Colonic mucosa (tissue), 4 donors: ENCODE measurements around the gene CLASP1. TPM values are rescaled to one million over a fixed set of nuclear protein-coding genes. Genes with fewer than 3 reads are reported as not detected.
"Not testable (repeated sequence)": the region's sequence is repeated elsewhere in the genome, so short reads cannot be mapped to it uniquely, and the experiment has no call there.

Experiments
- DNase-seq: peaks from one replicate; pipeline ENCODE4 v3.0.0-alpha.2; 2020
- H3K27ac ChIP-seq: fragments of 200-600 bp; one replicate; pipeline ENCODE4 v1.8.0; 2021
- H3K27me3 ChIP-seq: fragments of 200-600 bp; one replicate; pipeline ENCODE4 v1.8.0; 2021
- H3K36me3 ChIP-seq: fragments of 200-600 bp; one replicate; pipeline ENCODE4 v1.8.0; 2021
- H3K4me1 ChIP-seq: fragments of 200-600 bp; one replicate; pipeline ENCODE4 v1.8.0; 2021; ENCODE audit warnings: mild to moderate bottlenecking
- H3K4me3 ChIP-seq: fragments of 200-600 bp; one replicate; pipeline ENCODE4 v1.8.0; 2021
- H3K9ac ChIP-seq, 2 donors: one replicate each; pipeline ENCODE4 v1.7.0; 2013; ENCODE audit warnings: control low read depth in 2 of 2, low read depth in 2 of 2, low read length in 2 of 2
- H3K9me3 ChIP-seq: fragments of 200-600 bp; one replicate; pipeline ENCODE4 v1.8.0; 2021
- CTCF ChIP-seq: fragments of 200-600 bp; IDR thresholded peaks from one replicate; pipeline ENCODE4 v1.8.0; 2022; ENCODE audit warnings: antibody characterized with exemption, mild to moderate bottlenecking
- intact Hi-C: fragments of 100-400 bp; cut with DNase I; formaldehyde crosslinking; loops from one replicate; pipeline ENCODE4 v1.14.1; 2022
- total RNA-seq, 2 donors: library from RNA; stranded (reverse); fragmentation: NEBNext Ultra II Directional in 1 of 2; extraction: Animal tissue kit (Norgen Biotek cat#: 25700) in 1 of 2; gene quantifications; one replicate each; pipeline ENCODE4 v1.2.1, GENCODE V29; 2021
- donor health status: healthy.
- donor health status: DM: no; HTN: no; CAD: no.
- donor health status: DM: no; HTN: no; CAD: no.

CLASP1 gene
- total RNA-seq, 2 donors from 2014 or later, result 30.3 to 32.3 TPM

GRCh38 chr2:121319941-121320340 is 329.3 kb downstream of the CLASP1 start:
- Histone ChIP-seq H3K36me3 (no peaks in the 10 kb centered on the region), H3K27ac (no peak overlapping the region), H3K27me3 (no peaks in the 10 kb centered on the region), H3K9ac (no peak overlapping the region), H3K4me1 (no peaks in the 10 kb centered on the region), H3K9me3 (no peaks in the 10 kb centered on the region), H3K4me3 (no peak overlapping the region)
- no peak for DNase-seq
- no peak for TF ChIP-seq CTCF
- intact Hi-C loops, result loop anchor here (10.0 kb wide), 1 partner anchor 215 kb away; no protein-coding TSS in a partner anchor

- Histone ChIP-seq H3K36me3 (no peaks in the 10 kb centered on the region), H3K9me3 (no peaks in the 10 kb centered on the region), H3K27me3 (no peaks in the 10 kb centered on the region), H3K4me3 (no peak overlapping the region), H3K4me1 (no peaks in the 10 kb centered on the region), H3K27ac (no peak overlapping the region), H3K9ac (no peak overlapping the region)
- intact Hi-C loops, result no loop called here
- DNase-seq, result no peak
- TF ChIP-seq CTCF, result no peak
Observed at GRCh38 chr2:121316986-121317385, 332.3 kb downstream of the CLASP1 start.

- H3K27ac ChIP-seq, H3K9ac ChIP-seq, H3K36me3 ChIP-seq, H3K27me3 ChIP-seq, H3K4me3 ChIP-seq, DNase-seq, H3K4me1 ChIP-seq, H3K9me3 ChIP-seq, intact Hi-C loops: not testable (repeated sequence)
Observed at GRCh38 chr2:121313701-121314100, 335.6 kb downstream of the CLASP1 start.

GRCh38 chr2:121309801-121310200 is 339.5 kb downstream of the CLASP1 start:
- Histone ChIP-seq H3K27ac (no peak overlapping the region), H3K4me3 (no peak overlapping the region), H3K9me3 (no peaks in the 10 kb centered on the region), H3K36me3 (no peaks in the 10 kb centered on the region), H3K9ac (no peak overlapping the region), H3K27me3 (no peaks in the 10 kb centered on the region), H3K4me1 (no peaks in the 10 kb centered on the region)
- DNase-seq, result no peak
- no peak for TF ChIP-seq CTCF
- intact Hi-C loops, result no loop called here

- H3K27ac ChIP-seq, result no peak overlapping the region
- intact Hi-C loops, result no loop called here
- H3K9ac ChIP-seq, result no peak overlapping the region
- H3K4me1 ChIP-seq, result no peaks in the 10 kb centered on the region
- DNase-seq, result no peak
- H3K27me3 ChIP-seq, result no peaks in the 10 kb centered on the region
- no peaks in the 10 kb centered on the region for H3K9me3 ChIP-seq
- no peaks in the 10 kb centered on the region for H3K36me3 ChIP-seq
- no peak overlapping the region for H3K4me3 ChIP-seq
- TF ChIP-seq CTCF, result no peak
Observed at GRCh38 chr2:121309323-121309722, 339.9 kb downstream of the CLASP1 start.

- DNase-seq, result no peak
- no peaks in the 10 kb centered on the region for H3K36me3 ChIP-seq
- TF ChIP-seq CTCF, result no peak
- no peak overlapping the region for H3K4me3 ChIP-seq
- H3K4me1 ChIP-seq, result no peaks in the 10 kb centered on the region
- H3K27ac ChIP-seq, result no peak overlapping the region
- intact Hi-C loops, result no loop called here
- H3K27me3 ChIP-seq, result no peaks in the 10 kb centered on the region
- H3K9me3 ChIP-seq, result no peaks in the 10 kb centered on the region
- H3K9ac ChIP-seq, result no peak overlapping the region
Observed at GRCh38 chr2:121307048-121307447, 342.2 kb downstream of the CLASP1 start.
